Measurements from ENCODE around the gene RAPGEF4.

The RAPGEF4 gene

DNA sequence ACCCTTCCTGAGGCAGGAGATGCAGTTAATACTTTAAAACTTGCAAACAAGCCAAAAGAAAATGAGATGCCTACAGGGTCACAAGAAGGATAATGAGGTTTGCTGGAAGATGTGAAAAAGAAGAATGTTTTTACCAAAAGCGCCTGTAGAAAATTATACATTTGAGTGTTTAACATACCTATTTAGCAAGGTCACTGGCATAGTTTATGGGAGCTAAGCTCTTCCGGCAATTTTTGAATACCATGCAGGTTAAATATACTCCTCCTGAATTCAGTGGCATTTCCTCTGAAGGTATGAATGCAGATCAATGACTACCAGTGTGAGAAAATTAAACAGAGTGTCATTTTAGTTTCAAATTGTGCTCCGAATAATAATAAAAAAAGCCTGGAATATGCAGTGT lies 318.8 kb downstream of the RAPGEF4 start:
- TF ChIP-seq, protein P1, sequence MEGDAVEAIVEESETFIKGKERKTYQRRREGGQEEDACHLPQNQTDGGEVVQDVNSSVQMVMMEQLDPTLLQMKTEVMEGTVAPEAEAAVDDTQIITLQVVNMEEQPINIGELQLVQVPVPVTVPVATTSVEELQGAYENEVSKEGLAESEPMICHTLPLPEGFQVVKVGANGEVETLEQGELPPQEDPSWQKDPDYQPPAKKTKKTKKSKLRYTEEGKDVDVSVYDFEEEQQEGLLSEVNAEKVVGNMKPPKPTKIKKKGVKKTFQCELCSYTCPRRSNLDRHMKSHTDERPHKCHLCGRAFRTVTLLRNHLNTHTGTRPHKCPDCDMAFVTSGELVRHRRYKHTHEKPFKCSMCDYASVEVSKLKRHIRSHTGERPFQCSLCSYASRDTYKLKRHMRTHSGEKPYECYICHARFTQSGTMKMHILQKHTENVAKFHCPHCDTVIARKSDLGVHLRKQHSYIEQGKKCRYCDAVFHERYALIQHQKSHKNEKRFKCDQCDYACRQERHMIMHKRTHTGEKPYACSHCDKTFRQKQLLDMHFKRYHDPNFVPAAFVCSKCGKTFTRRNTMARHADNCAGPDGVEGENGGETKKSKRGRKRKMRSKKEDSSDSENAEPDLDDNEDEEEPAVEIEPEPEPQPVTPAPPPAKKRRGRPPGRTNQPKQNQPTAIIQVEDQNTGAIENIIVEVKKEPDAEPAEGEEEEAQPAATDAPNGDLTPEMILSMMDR (IDR thresholded peaks at IDR 0.05; ENCODE audit: insufficient read depth, low read length, missing control alignments): no peak
- POLR2A ChIA-PET: interaction anchor here (0.7 kb wide), 2 partner anchors 28 to 69 kb away, joined by 3 read pairs; no protein-coding TSS in a partner anchor
- CTCF ChIA-PET: interaction anchor here (0.7 to 5.8 kb wide), 6 partner anchors 19 to 162 kb away, joined by 3 to 24 read pairs (median 4); no protein-coding TSS in a partner anchor
- DNase-seq (ENCODE audit: low read depth, low spot score): no peak
- H3K4me3 ChIP-seq (ENCODE audit: low read depth, low read length): no peak overlapping the region

DNA sequence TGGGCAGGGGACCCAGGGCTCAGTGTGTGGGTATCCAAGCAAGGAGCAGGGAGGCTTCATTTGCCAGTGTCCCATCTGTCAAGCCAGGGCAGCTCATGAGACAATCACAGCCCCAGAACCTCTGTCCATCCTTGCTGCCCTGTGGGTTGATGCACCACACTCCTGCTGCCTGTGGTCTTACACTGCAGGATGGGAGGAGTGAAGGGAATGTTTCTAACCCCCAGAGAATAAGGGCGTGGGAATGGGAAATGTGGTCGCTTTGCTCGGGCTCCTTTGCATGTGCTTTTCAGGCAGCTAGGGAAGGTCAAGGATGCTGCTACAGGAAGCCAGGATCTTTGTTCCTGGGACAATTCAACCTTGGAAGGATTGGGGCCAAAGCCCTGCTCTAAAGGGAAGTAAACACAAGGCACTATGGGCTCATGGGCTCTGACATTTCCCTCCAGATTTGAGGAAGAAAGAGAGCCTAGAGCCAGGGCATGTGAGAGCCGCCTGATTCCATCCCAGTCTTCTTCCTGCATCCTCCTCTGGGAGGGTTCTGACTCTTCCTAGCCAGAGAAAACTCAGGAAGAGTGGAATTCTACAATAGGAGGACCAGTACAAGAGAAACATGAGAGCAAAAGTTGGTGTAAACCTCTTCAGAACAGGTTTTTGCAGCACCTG lies 321.2 kb downstream of the RAPGEF4 start:
- ChIA-PET CTCF (interaction anchor here (0.9 to 5.8 kb wide), 5 partner anchors 17 to 251 kb away, joined by 3 to 24 read pairs (median 9); no protein-coding TSS in a partner anchor), POLR2A (no interaction called here)
- TF ChIP-seq, protein P1 (IDR thresholded peaks at IDR 0.05; ENCODE audit: insufficient read depth, low read length, missing control alignments): no peak
- DNase-seq (ENCODE audit: low read depth, low spot score): no peak
- H3K4me3 ChIP-seq (ENCODE audit: low read depth, low read length): no peak overlapping the region

DNA sequence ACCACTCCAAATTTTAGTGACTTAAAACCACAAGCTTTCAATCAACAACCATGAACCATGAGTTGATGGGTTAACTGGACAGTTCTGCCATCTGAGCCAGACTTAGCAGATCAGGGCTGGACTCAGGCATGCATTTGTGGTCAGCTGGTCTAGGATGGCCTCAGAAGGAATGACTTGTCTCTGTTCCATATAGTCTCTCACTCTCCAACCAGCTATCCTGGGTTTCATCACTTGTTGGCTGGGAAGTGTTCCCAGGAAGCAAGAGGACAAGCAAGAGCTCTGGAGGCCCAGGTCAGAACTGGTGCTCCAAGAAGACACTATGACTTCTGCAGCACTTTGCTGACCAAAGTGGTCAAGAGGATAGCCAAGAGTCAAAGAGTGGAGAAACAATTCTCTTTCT lies 322.5 kb downstream of the RAPGEF4 start:
- no peak overlapping the region for H3K4me3 ChIP-seq (ENCODE audit: low read depth, low read length)
- DNase-seq (ENCODE audit: low read depth, low spot score): no peak
- CTCF ChIA-PET: interaction anchor here (0.9 to 5.8 kb wide), 8 partner anchors 13 to 252 kb away, joined by 3 to 24 read pairs (median 6); no protein-coding TSS in a partner anchor
- TF ChIP-seq, protein P1 (IDR thresholded peaks at IDR 0.05; ENCODE audit: insufficient read depth, low read length, missing control alignments): no peak
- POLR2A ChIA-PET: no interaction called here

DNA sequence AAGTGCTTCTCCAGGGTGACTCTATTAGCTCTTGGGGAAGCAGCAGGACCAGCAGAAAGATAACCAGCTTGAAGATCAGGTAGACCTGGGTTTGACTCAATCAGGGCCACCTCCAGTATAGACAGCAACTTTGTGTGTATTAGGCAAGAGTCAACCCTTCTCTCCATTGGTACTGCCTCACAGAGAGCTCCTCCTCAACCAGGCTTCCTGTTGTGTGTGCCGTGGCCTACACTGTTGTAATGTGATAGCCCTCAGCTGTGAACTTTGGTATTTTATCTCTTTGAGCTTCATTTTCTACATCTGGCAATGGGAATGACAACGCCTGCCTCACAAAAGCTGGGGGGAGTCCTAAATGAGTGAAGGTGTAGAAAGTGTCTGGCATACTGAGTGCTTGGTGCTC lies 323.0 kb downstream of the RAPGEF4 start:
- ChIA-PET CTCF (interaction anchor here (1.1 to 5.8 kb wide), 6 partner anchors 14 to 159 kb away, joined by 3 to 24 read pairs (median 6); no protein-coding TSS in a partner anchor), POLR2A (no interaction called here)
- DNase-seq (ENCODE audit: low read depth, low spot score): no peak
- H3K4me3 ChIP-seq (ENCODE audit: low read depth, low read length): no peak overlapping the region
- TF ChIP-seq, protein P1 (IDR thresholded peaks at IDR 0.05; ENCODE audit: insufficient read depth, low read length, missing control alignments): no peak

DNA sequence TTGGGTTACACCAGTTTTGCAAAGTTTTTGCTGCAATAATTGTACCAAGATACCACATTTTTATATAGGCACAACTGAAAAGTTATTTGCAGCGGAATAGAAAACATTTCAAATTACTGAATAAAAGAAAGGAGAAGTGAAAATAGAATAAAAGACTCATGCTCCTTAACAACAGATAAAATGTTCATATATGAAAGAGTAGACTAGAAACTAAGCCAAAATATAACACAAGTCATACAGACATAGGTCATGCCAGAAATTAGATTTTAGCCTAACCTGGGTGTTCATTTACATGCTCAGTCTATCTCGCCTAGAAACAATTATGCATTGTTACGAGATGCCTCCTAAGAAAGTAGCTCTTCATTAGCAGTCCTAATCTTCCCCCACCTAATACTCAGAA lies 323.6 kb downstream of the RAPGEF4 start:
- TF ChIP-seq, protein P1 (IDR thresholded peaks at IDR 0.05; ENCODE audit: insufficient read depth, low read length, missing control alignments): no peak
- H3K4me3 ChIP-seq (ENCODE audit: low read depth, low read length): no peak overlapping the region
- CTCF ChIA-PET: interaction anchor here (1.1 to 2.9 kb wide), 4 partner anchors 31 to 158 kb away, joined by 3 to 9 read pairs (median 6); no protein-coding TSS in a partner anchor
- POLR2A ChIA-PET: no interaction called here
- DNase-seq (ENCODE audit: low read depth, low spot score): no peak

GRCh38 chr2:173059971-173060461 lies 324.4 kb downstream of the RAPGEF4 start:
- POLR2A ChIA-PET: no interaction called here
- CTCF ChIA-PET: interaction anchor here (1.2 kb wide), 1 partner anchor 11 kb away, joined by 3 read pairs; no protein-coding TSS in a partner anchor
- no peak for DNase-seq (ENCODE audit: low read depth, low spot score)
- no peak overlapping the region for H3K4me3 ChIP-seq (ENCODE audit: low read depth, low read length)
- TF ChIP-seq, protein P1 (IDR thresholded peaks at IDR 0.05; ENCODE audit: insufficient read depth, low read length, missing control alignments): no peak
